GM10266 (cell line): ENCODE data around the gene KCNAB2.

Experiments used
- DNase-seq: peaks from one replicate; pipeline ENCODE4 v3.0.0; 2012; ENCODE audit errors: extremely low spot score
- CTCF ChIP-seq: IDR thresholded peaks from 2 replicates; pipeline ENCODE4 v1.5.1; 2012; ENCODE audit warnings: mild to moderate bottlenecking, low read depth; ENCODE audit not compliant: control insufficient read depth, insufficient read depth; ENCODE audit errors: missing control alignments

The KCNAB2 gene

GRCh38 chr1:6000444-6001288 is 45.0 kb upstream of the KCNAB2 start:
- no peak for TF ChIP-seq CTCF

GRCh38 chr1:6001992-6002576 is 43.6 kb upstream of the KCNAB2 start:
- DNase-seq = no peak
- no peak for TF ChIP-seq CTCF

More at GRCh38 chr1:6000444-6001288, 45.0 kb upstream of the KCNAB2 start:
- DNase-seq = no peak

- TF ChIP-seq CTCF = no peak
- DNase-seq = no peak
Observed at GRCh38 chr1:6002714-6003501, 42.8 kb upstream of the KCNAB2 start.

- no peak for DNase-seq
- no peak for TF ChIP-seq CTCF
Observed at GRCh38 chr1:6003568-6004411, 41.9 kb upstream of the KCNAB2 start.

- no peak for TF ChIP-seq CTCF
- no peak for DNase-seq
Observed at GRCh38 chr1:6004412-6005123, 41.1 kb upstream of the KCNAB2 start.

GRCh38 chr1:6005276-6005917 is 40.3 kb upstream of the KCNAB2 start:
- no peak for DNase-seq
- TF ChIP-seq CTCF = no peak
